A549 treated with Mapracorat at 1 μM for 4 hours (cell line): ENCODE measurements around the gene BAZ1A. TPM values are rescaled to one million over a fixed set of nuclear protein-coding genes. Genes with fewer than 3 reads are reported as not detected.

Experiments used
- total RNA-seq: library from RNA; stranded (reverse); fragments of 200-300 nt; extraction: Qiagen RNA extraction; gene quantifications from 5 replicates; pipeline ENCODE4 v1.2.3, GENCODE V29; 2022

BAZ1A gene
- 23.8 to 31.5 TPM (median 27.6 TPM) in 5 replicates for total RNA-seq

GRCh38 chr14:34875031-34875922 lies at the start of gene BAZ1A:
BAZ1A (minus strand) TSS chr14:34875360; CDS start chr14:34874604, 756 bp downstream.

GRCh38 chr14:34714320-34715126 lies 160.6 kb downstream of the BAZ1A start, which contains the start of gene CFL2:
CFL2 (minus strand) TSS chr14:34714593; CDS start chr14:34714540, 53 bp downstream.

Other genes with a start within 250 kb of the BAZ1A start
- 61.9 to 86.7 TPM (median 77.8 TPM) in 5 replicates for gene SNX6, start 245.2 kb downstream of the BAZ1A start, total RNA-seq
- gene CFL2, start 160.8 kb downstream of the BAZ1A start, total RNA-seq: 103 to 122 TPM (median 109 TPM) in 5 replicates
- 55.7 to 68.2 TPM (median 56.3 TPM) in 5 replicates for gene SRP54, start 107.6 kb upstream of the BAZ1A start, total RNA-seq
- 102 to 118 TPM (median 110 TPM) in 5 replicates for gene FAM177A1, start 170.9 kb upstream of the BAZ1A start, total RNA-seq
- 25.2 to 30.0 TPM (median 29.1 TPM) in 5 replicates for gene PPP2R3C, start 246.6 kb upstream of the BAZ1A start, total RNA-seq
- 32.2 to 39.1 TPM (median 38.0 TPM) in 5 replicates for gene PRORP, start 247.2 kb upstream of the BAZ1A start, total RNA-seq